ENCODE measurements around the gene TMEM176B. TPM values are rescaled to one million over a fixed set of nuclear protein-coding genes. Genes with fewer than 3 reads are reported as not detected.

Gene TMEM176B
- total and polyA plus RNA-seq, 7 donors = 2.2 to 15.9 (median 4.4) TPM

GRCh38 chr7:150826061-150826849, 26.1 kb upstream of the TMEM176B start:
- no peak for TF ChIP-seq CTCF (IDR thresholded peaks at IDR 0.05)
- WGBS, 3 donors = 60 to 67% (median 61%) methylated on average over 6 of the region's 6 CpGs
- intact Hi-C loops (cut with DNase I) = no loop called here
- Histone ChIP-seq H3K4me1 (no peaks in the 10 kb centered on the region), H3K9me3 (no peaks in the 10 kb centered on the region), H3K4me3 (no peak overlapping the region), H3K36me3 (ENCODE audit: insufficient read depth in 1 of 2, low read depth in 1 of 2) (no peaks in the 10 kb centered on the region), H3K27me3 (ENCODE audit: insufficient read depth in 3 of 3, low read length in 2 of 3) (peaks cover 0 to 6% (median 0%) of the 10 kb centered on the region in 3 donors), H3K27ac (no peak overlapping the region)
- no peak for DNase-seq
- no peak for ATAC-seq

- no peak for DNase-seq
- no peaks in the 10 kb centered on the region for H3K9me3 ChIP-seq
- H3K27me3 ChIP-seq (ENCODE audit: insufficient read depth in 3 of 3, low read length in 2 of 3) = peaks cover 0 to 6% (median 0%) of the 10 kb centered on the region in 3 donors
- no peaks in the 10 kb centered on the region for H3K4me1 ChIP-seq
- no peak for ATAC-seq
- H3K4me3 ChIP-seq = no peak overlapping the region
- H3K36me3 ChIP-seq (ENCODE audit: insufficient read depth in 1 of 2, low read depth in 1 of 2) = no peaks in the 10 kb centered on the region
- 87 to 95% (median 92%) methylated on average over 20 of the region's 20 CpGs for WGBS, 3 donors
- no peak for TF ChIP-seq CTCF (IDR thresholded peaks at IDR 0.05)
- no peak overlapping the region for H3K27ac ChIP-seq
- intact Hi-C loops (cut with DNase I) = no loop called here
Measured at GRCh38 chr7:150824379-150825177, 24.4 kb upstream of the TMEM176B start.

GRCh38 chr7:150823484-150824126, 23.4 kb upstream of the TMEM176B start:
- Histone ChIP-seq H3K4me3 (no peak overlapping the region), H3K36me3 (ENCODE audit: insufficient read depth in 1 of 2, low read depth in 1 of 2) (no peaks in the 10 kb centered on the region), H3K27me3 (ENCODE audit: insufficient read depth in 3 of 3, low read length in 2 of 3) (peaks cover 0 to 6% (median 0%) of the 10 kb centered on the region in 3 donors), H3K4me1 (no peaks in the 10 kb centered on the region), H3K9me3 (no peaks in the 10 kb centered on the region), H3K27ac (no peak overlapping the region)
- WGBS, 3 donors = 71 to 76% (median 75%) methylated on average over 10 of the region's 10 CpGs
- ATAC-seq = no peak
- DNase-seq = no peak
- no peak for TF ChIP-seq CTCF (IDR thresholded peaks at IDR 0.05)
- intact Hi-C loops (cut with DNase I) = no loop called here

- intact Hi-C loops (cut with DNase I) = no loop called here
- Histone ChIP-seq H3K9me3 (no peaks in the 10 kb centered on the region), H3K27ac (no peak overlapping the region), H3K27me3 (ENCODE audit: insufficient read depth in 3 of 3, low read length in 2 of 3) (peaks cover 0 to 6% (median 0%) of the 10 kb centered on the region in 3 donors), H3K4me1 (no peaks in the 10 kb centered on the region), H3K4me3 (no peak overlapping the region), H3K36me3 (ENCODE audit: insufficient read depth in 1 of 2, low read depth in 1 of 2) (no peaks in the 10 kb centered on the region)
- TF ChIP-seq CTCF (IDR thresholded peaks at IDR 0.05) = no peak
- DNase-seq (no peak), ATAC-seq (no peak)
- WGBS, 3 donors = 82 to 87% (median 87%) methylated on average over 8 of the region's 8 CpGs
Measured at GRCh38 chr7:150823043-150823442, 22.9 kb upstream of the TMEM176B start.

Measured in psoas muscle (tissue), 8 donors.